Midbrain (tissue), 1 donor: ENCODE data around the gene MILR1.
"Not testable (repeated sequence)": the region's sequence is repeated elsewhere in the genome, so short reads cannot be mapped to it uniquely, and the experiment has no call there.

ENCODE experiments used
- DNase-seq: peaks from one replicate; lab custom pipeline; 2025; lab: John Stamatoyannopoulos, UW

MILR1 gene

GRCh38 chr17:64448665-64449512 is at the start of gene MILR1:
Gene MILR1 (plus strand): TSS chr17:64449115. CDS start chr17:64449169, 54 bp downstream.
- DNase-seq, result peak; percentile 7

GRCh38 chr17:64399767-64400156 is 49.2 kb upstream of the MILR1 start:
- no peak for DNase-seq

- no peak for DNase-seq
Observed at GRCh38 chr17:64400642-64401041, 48.3 kb upstream of the MILR1 start.

GRCh38 chr17:64401244-64401860 is 47.6 kb upstream of the MILR1 start:
- no peak for DNase-seq

- no peak for DNase-seq
Observed at GRCh38 chr17:64401941-64402340, 47.0 kb upstream of the MILR1 start.

- DNase-seq, result no peak
Observed at GRCh38 chr17:64402469-64402868, 46.4 kb upstream of the MILR1 start.

GRCh38 chr17:64403881-64404460 is 44.9 kb upstream of the MILR1 start:
- no peak for DNase-seq

- no peak for DNase-seq
Observed at GRCh38 chr17:64406321-64407200, 42.4 kb upstream of the MILR1 start.

GRCh38 chr17:64410750-64411490 is 38.0 kb upstream of the MILR1 start:
- no peak for DNase-seq

- DNase-seq, result peak; percentile 28
Observed at GRCh38 chr17:64411999-64412771, 36.7 kb upstream of the MILR1 start.

- DNase-seq, result no peak
Observed at GRCh38 chr17:64412944-64413381, 36.0 kb upstream of the MILR1 start.

GRCh38 chr17:64413513-64413912 is 35.4 kb upstream of the MILR1 start:
- no peak for DNase-seq

GRCh38 chr17:64418506-64419339 is 30.2 kb upstream of the MILR1 start:
- peak; percentile 63 for DNase-seq

GRCh38 chr17:64420143-64420670 is 28.7 kb upstream of the MILR1 start:
- peak; percentile 78 for DNase-seq

- not testable (repeated sequence) for DNase-seq
Observed at GRCh38 chr17:64422121-64422520, 26.8 kb upstream of the MILR1 start.

GRCh38 chr17:64423881-64424280 is 25.0 kb upstream of the MILR1 start:
- DNase-seq, result no peak

GRCh38 chr17:64424324-64424849 is 24.5 kb upstream of the MILR1 start:
- no peak for DNase-seq

GRCh38 chr17:64425191-64425590 is 23.7 kb upstream of the MILR1 start:
- DNase-seq, result no peak

GRCh38 chr17:64426596-64426995 is 22.3 kb upstream of the MILR1 start:
- no peak for DNase-seq
